Measurements from ENCODE around the gene BAMBI. TPM values are rescaled to one million over a fixed set of nuclear protein-coding genes. Genes with fewer than 3 reads are reported as not detected.

Gene BAMBI
- total and polyA plus RNA-seq, 5 donors from 2014 or later: 0.20 to 1.2 TPM; not detected in 3

DNA sequence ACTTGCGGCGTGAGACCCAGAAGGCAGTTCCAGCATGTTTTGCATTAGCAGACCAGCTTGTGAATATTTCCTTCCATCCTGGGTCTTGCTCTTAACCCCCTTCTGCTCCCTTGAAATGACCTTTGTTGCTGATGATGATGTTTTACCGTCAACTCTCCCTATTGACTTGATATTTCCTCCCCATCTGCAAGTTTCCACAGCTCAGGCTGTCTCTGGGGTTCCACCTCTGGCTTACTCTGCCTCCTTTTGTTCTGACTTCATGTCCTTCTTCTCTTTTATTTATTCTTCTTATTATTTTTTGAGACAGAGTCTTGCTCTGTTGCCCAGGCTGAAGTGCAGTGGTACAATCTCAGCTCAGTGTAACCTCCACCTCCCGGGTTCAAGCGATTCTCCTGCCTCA lies 17.2 kb downstream of the BAMBI start:
- Mint-ChIP-seq H3K4me1 (no peaks in the 10 kb centered on the region), H3K36me3 (no peaks in the 10 kb centered on the region), H3K9me3 (peaks cover 0 to 2% (median 0%) of the 10 kb centered on the region in 7 donors), H3K4me3 (no peak overlapping the region), H3K27ac (no peak overlapping the region), H3K27me3 (peaks cover 11% of the 10 kb centered on the region)
- no peak for ATAC-seq (ENCODE audit: low read depth in 2 of 2)
- Histone ChIP-seq H3K4me3 (ENCODE audit: low read depth, low read length) (no peak overlapping the region), H3K4me1 (ENCODE audit: control insufficient read depth, insufficient read depth, low read length, poor library complexity, severe bottlenecking) (no peaks in the 10 kb centered on the region), H3K9me3 (ENCODE audit: control insufficient read depth in 2 of 2, low read length in 2 of 2) (no peaks in the 10 kb centered on the region), H3K27me3 (ENCODE audit: control insufficient read depth, insufficient read depth, low read length) (peaks cover 5% of the 10 kb centered on the region), H3K27ac (ENCODE audit: insufficient read depth, low read length, poor library complexity, severe bottlenecking) (no peak overlapping the region), H3K36me3 (ENCODE audit: control insufficient read depth, insufficient read depth, low read length) (no peaks in the 10 kb centered on the region)
- no peak for DNase-seq

DNA sequence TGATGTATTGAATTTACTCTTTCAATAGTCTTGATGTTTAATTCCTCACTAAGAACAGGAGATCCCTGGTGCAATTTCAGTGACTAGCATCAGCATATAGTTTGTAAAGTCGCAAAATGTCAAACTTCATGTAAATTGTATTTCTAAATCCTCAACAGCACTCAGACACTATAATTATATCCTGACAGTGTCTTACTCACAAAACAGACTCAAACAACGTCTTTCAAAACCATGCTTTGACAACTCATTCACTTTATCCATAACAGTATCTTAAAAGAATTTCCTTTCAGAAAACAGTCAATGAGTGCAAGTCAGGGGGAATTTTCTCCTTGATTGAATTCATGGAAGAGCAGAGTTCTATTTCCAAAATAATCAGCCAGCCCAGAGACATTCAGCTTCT lies 20.8 kb downstream of the BAMBI start:
- no peaks in the 10 kb centered on the region for H3K9me3 ChIP-seq (ENCODE audit: control insufficient read depth in 2 of 2, low read length in 2 of 2)
- no peaks in the 10 kb centered on the region for H3K4me1 ChIP-seq (ENCODE audit: control insufficient read depth, insufficient read depth, low read length, poor library complexity, severe bottlenecking)
- Mint-ChIP-seq H3K27me3 (peaks cover 9% of the 10 kb centered on the region), H3K27ac (no peak overlapping the region), H3K4me1 (no peaks in the 10 kb centered on the region), H3K36me3 (no peaks in the 10 kb centered on the region), H3K9me3 (peaks cover 0 to 2% (median 0%) of the 10 kb centered on the region in 7 donors), H3K4me3 (no peak overlapping the region)
- no peaks in the 10 kb centered on the region for H3K36me3 ChIP-seq (ENCODE audit: control insufficient read depth, insufficient read depth, low read length)
- H3K4me3 ChIP-seq (ENCODE audit: low read depth, low read length): no peak overlapping the region
- ATAC-seq (ENCODE audit: low read depth in 2 of 2) (no peak), DNase-seq (no peak)
- no peak overlapping the region for H3K27ac ChIP-seq (ENCODE audit: insufficient read depth, low read length, poor library complexity, severe bottlenecking)
- H3K27me3 ChIP-seq (ENCODE audit: control insufficient read depth, insufficient read depth, low read length): no peaks in the 10 kb centered on the region

DNA sequence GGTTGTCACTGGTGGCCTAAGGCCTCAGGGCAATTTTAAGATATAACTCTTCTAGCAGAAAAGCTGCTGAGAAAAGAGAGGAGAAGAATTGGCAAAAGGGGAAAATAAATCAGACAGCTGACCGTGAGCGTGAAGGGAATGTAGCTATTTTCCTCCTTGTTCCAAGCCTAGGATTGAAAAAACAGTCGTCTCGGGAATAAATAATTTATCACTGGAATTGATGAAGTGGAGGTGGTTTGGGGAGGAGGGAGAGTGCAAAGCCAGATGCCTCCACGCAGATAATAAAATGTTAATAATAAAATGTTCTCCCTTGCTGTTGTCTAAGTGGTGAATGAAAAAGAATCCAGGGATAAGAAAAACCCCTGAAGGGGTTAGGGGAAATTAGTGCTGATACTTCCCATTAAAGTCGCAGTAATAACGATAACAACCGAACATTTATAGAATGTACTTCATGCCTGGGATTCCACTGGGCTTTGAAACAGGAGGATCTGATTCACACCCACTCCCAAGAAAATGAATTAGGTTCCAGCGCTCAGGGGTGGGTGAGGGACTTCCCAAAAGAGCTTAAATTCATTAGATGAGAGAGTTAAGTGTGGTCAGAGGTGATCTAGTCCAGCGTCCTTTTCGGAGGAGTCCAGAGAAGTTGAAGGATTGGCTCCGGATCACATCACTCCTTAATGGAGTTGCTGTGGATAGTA lies 27.3 kb downstream of the BAMBI start:
- Mint-ChIP-seq H3K27ac (no peak overlapping the region), H3K27me3 (peaks cover 19% of the 10 kb centered on the region), H3K4me3 (no peak overlapping the region), H3K9me3 (no peaks in the 10 kb centered on the region), H3K4me1 (no peaks in the 10 kb centered on the region), H3K36me3 (no peaks in the 10 kb centered on the region)
- Histone ChIP-seq H3K9me3 (ENCODE audit: control insufficient read depth in 2 of 2, low read length in 2 of 2) (no peaks in the 10 kb centered on the region), H3K4me1 (ENCODE audit: control insufficient read depth, insufficient read depth, low read length, poor library complexity, severe bottlenecking) (no peaks in the 10 kb centered on the region), H3K36me3 (ENCODE audit: control insufficient read depth, insufficient read depth, low read length) (no peaks in the 10 kb centered on the region), H3K27me3 (ENCODE audit: control insufficient read depth, insufficient read depth, low read length) (no peaks in the 10 kb centered on the region), H3K27ac (ENCODE audit: insufficient read depth, low read length, poor library complexity, severe bottlenecking) (no peak overlapping the region), H3K4me3 (ENCODE audit: low read depth, low read length) (no peak overlapping the region)
- ATAC-seq (ENCODE audit: low read depth in 2 of 2): no peak
- no peak for DNase-seq

DNA sequence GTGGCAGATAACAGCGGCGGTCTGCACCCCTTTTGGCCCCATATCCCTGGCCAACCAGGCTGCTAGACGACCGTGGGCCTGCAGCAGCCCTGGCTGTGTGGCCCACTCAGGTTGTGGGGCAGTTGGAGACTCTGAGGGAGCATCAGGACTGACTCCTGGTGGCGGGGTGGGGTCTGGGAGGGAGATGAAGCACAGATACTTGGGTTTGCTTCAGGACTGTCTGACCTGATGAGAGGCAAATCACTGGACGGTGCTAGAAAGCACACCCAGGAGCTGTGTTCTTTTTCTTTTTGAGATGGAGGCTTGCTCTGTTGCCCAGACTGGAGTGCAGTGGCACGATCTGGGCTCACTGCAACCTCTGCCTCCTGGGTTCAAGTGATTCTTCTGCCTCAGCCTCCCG lies 28.2 kb downstream of the BAMBI start:
- no peak for ATAC-seq (ENCODE audit: low read depth in 2 of 2)
- H3K27me3 Mint-ChIP-seq: peaks cover 22% of the 10 kb centered on the region
- H3K4me1 Mint-ChIP-seq: no peaks in the 10 kb centered on the region

DNA sequence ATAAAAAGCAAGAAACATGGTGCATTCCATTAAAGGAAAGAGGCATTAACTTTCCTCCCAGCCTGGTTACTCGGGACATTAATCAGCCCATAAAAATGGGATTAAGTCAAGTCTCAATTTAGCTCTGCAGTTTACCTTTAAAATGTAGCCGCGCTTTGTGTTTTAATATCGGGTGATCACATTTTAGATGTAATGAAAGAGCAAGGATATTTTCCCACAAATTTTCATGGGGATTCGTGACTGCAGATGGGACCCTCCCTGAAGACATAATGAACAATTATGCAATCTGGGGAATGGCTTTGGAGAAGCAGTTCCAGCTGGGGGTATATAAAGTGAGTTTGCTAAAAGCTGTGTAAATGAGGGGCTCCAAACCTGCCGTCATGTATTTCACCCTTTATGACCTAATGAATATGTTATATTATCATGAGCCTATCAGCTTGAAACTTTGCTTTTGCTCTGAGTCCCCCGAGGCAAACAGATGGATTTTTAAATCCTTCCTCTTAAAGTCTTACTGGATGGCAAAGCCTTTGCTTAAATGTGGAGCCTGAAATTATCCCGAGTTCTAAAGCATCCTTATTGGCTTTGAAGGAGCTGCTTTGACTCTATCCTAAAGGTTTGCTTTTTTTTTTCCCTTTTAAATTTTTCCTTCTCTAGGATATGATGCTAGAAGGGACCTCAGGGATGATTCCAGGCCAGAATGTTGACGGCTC lies 31.8 kb downstream of the BAMBI start:
- no peaks in the 10 kb centered on the region for H3K9me3 Mint-ChIP-seq
- no peaks in the 10 kb centered on the region for H3K4me1 Mint-ChIP-seq
- H3K36me3 Mint-ChIP-seq: no peaks in the 10 kb centered on the region
- no peaks in the 10 kb centered on the region for H3K9me3 ChIP-seq (ENCODE audit: control insufficient read depth in 2 of 2, low read length in 2 of 2)
- H3K4me3 Mint-ChIP-seq: no peak overlapping the region
- no peaks in the 10 kb centered on the region for H3K36me3 ChIP-seq (ENCODE audit: control insufficient read depth, insufficient read depth, low read length)
- H3K4me3 ChIP-seq (ENCODE audit: low read depth, low read length): no peak overlapping the region
- no peaks in the 10 kb centered on the region for H3K4me1 ChIP-seq (ENCODE audit: control insufficient read depth, insufficient read depth, low read length, poor library complexity, severe bottlenecking)
- no peak overlapping the region for H3K27ac Mint-ChIP-seq
- H3K27me3 ChIP-seq (ENCODE audit: control insufficient read depth, insufficient read depth, low read length): no peaks in the 10 kb centered on the region
- peaks cover 19% of the 10 kb centered on the region for H3K27me3 Mint-ChIP-seq
- no peak overlapping the region for H3K27ac ChIP-seq (ENCODE audit: insufficient read depth, low read length, poor library complexity, severe bottlenecking)
- ATAC-seq (ENCODE audit: low read depth in 2 of 2) (no peak), DNase-seq (no peak)

More for the DNA sequence above, 28.2 kb downstream of the BAMBI start:
- no peak overlapping the region for H3K27ac Mint-ChIP-seq
- no peak overlapping the region for H3K27ac ChIP-seq (ENCODE audit: insufficient read depth, low read length, poor library complexity, severe bottlenecking)
- no peaks in the 10 kb centered on the region for H3K36me3 Mint-ChIP-seq
- no peaks in the 10 kb centered on the region for H3K27me3 ChIP-seq (ENCODE audit: control insufficient read depth, insufficient read depth, low read length)
- no peaks in the 10 kb centered on the region for H3K9me3 ChIP-seq (ENCODE audit: control insufficient read depth in 2 of 2, low read length in 2 of 2)
- no peaks in the 10 kb centered on the region for H3K4me1 ChIP-seq (ENCODE audit: control insufficient read depth, insufficient read depth, low read length, poor library complexity, severe bottlenecking)
- DNase-seq: no peak
- no peak overlapping the region for H3K4me3 ChIP-seq (ENCODE audit: low read depth, low read length)
- H3K36me3 ChIP-seq (ENCODE audit: control insufficient read depth, insufficient read depth, low read length): no peaks in the 10 kb centered on the region
- H3K9me3 Mint-ChIP-seq: no peaks in the 10 kb centered on the region
- H3K4me3 Mint-ChIP-seq: no peak overlapping the region

DNA sequence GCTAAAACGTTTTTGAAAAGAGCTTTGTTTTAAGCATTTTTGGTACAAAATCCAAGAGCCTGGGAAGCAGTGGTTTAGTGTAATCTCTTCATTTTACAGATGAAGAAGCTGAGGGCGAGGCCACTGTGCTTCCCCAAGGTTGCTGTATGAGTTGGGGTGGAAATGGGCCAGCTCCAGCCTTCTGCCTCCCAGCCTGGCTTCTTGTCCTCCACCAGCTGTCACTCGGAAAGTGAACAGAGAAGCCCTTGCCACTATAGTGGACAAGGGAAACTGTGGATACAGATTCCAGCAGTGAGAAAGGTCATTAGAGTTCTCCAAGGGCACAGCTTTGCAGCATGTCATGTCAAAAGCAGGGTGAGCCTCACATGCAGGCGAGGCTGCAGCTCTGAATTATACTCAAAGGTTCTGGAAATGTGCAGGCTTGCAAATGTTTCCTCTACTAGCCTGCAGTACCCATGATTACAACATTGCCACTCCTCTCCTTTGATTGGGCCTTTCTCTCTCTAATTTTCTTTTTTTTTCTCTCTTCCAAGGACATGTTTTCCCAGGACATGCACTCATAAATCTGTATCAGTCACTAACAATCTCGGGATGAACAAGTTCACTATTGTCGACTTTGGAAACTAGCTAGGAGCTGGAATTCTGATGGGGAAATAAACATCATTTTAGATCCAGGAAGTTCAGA lies 33.0 kb downstream of the BAMBI start:
- no peaks in the 10 kb centered on the region for H3K9me3 ChIP-seq (ENCODE audit: control insufficient read depth in 2 of 2, low read length in 2 of 2)
- peaks cover 12% of the 10 kb centered on the region for H3K27me3 Mint-ChIP-seq
- ATAC-seq (ENCODE audit: low read depth in 2 of 2) (no peak), DNase-seq (no peak)
- no peaks in the 10 kb centered on the region for H3K36me3 Mint-ChIP-seq
- H3K27me3 ChIP-seq (ENCODE audit: control insufficient read depth, insufficient read depth, low read length): no peaks in the 10 kb centered on the region
- no peaks in the 10 kb centered on the region for H3K36me3 ChIP-seq (ENCODE audit: control insufficient read depth, insufficient read depth, low read length)
- no peak overlapping the region for H3K27ac ChIP-seq (ENCODE audit: insufficient read depth, low read length, poor library complexity, severe bottlenecking)
- no peaks in the 10 kb centered on the region for H3K4me1 Mint-ChIP-seq
- no peak overlapping the region for H3K27ac Mint-ChIP-seq
- H3K4me3 ChIP-seq (ENCODE audit: low read depth, low read length): no peak overlapping the region
- no peaks in the 10 kb centered on the region for H3K4me1 ChIP-seq (ENCODE audit: control insufficient read depth, insufficient read depth, low read length, poor library complexity, severe bottlenecking)
- H3K9me3 Mint-ChIP-seq: no peaks in the 10 kb centered on the region
- H3K4me3 Mint-ChIP-seq: no peak overlapping the region

DNA sequence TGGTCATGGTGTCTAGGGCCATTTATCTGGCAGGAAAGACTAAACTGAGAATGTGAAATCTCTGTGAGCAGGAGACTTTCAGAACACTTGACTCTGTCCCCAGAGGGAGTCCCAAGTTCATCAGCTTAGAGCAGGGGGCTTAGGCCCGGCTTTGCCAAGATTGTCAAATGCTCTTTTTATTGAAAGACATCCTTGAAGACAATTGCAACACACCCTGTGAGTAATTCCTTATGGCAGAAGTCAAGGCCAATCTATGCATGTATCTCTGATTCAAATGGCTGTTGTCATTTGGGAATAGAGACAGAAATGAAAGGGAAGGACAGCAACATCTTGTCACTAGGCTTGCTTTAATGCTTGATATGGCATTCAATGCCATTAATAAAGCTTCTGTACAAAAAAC lies 33.7 kb downstream of the BAMBI start:
- Mint-ChIP-seq H3K9me3 (no peaks in the 10 kb centered on the region), H3K4me3 (no peak overlapping the region), H3K36me3 (no peaks in the 10 kb centered on the region), H3K27ac (no peak overlapping the region), H3K27me3 (peaks cover 12% of the 10 kb centered on the region), H3K4me1 (no peaks in the 10 kb centered on the region)
- no peak for ATAC-seq (ENCODE audit: low read depth in 2 of 2)
- H3K36me3 ChIP-seq (ENCODE audit: control insufficient read depth, insufficient read depth, low read length): no peaks in the 10 kb centered on the region
- H3K27me3 ChIP-seq (ENCODE audit: control insufficient read depth, insufficient read depth, low read length): no peaks in the 10 kb centered on the region
- DNase-seq: no peak
- no peak overlapping the region for H3K27ac ChIP-seq (ENCODE audit: insufficient read depth, low read length, poor library complexity, severe bottlenecking)
- no peaks in the 10 kb centered on the region for H3K9me3 ChIP-seq (ENCODE audit: control insufficient read depth in 2 of 2, low read length in 2 of 2)
- no peaks in the 10 kb centered on the region for H3K4me1 ChIP-seq (ENCODE audit: control insufficient read depth, insufficient read depth, low read length, poor library complexity, severe bottlenecking)
- no peak overlapping the region for H3K4me3 ChIP-seq (ENCODE audit: low read depth, low read length)

All from CD4-positive, CD25-positive, alpha-beta regulatory T cell (primary cell).